Measurements from ENCODE around the gene FAM120A.

- TF ChIP-seq CTCF (IDR thresholded peaks at IDR 0.05) (no peak), POLR2A (IDR thresholded peaks at IDR 0.05) (no peak)
Observed at GRCh38 chr9:93520523-93520922, 69.0 kb downstream of the FAM120A start.
